GM13976 (cell line): ENCODE results near the gene BIRC5.
A peak's percentile ranks its signal among the peaks of the same experiment; 100 is the strongest.

Experiments used
- DNase-seq: peaks from one replicate; pipeline ENCODE4 v3.0.0; 2012; ENCODE audit warnings: low spot score
- in situ Hi-C: fragments of 300-500 bp; cut with MboI; formaldehyde crosslinking; loops from one replicate; pipeline ENCODE4 v1.12.0; 2022; ENCODE audit warnings: low sequenced_read_pairs, mixed read lengths, inconsistent platforms; ENCODE audit not compliant: unreplicated experiment
- TF ChIP-seq, protein P1 (sequence below): IDR thresholded peaks from 2 replicates; pipeline ENCODE4 v1.5.1; 2012; ENCODE audit warnings: borderline replicate concordance, mild to moderate bottlenecking; ENCODE audit not compliant: insufficient read depth; ENCODE audit errors: extremely low read depth, missing control alignments, control extremely low read depth

The BIRC5 gene

GRCh38 chr17:78240839-78241238 is 26.8 kb downstream of the BIRC5 start:
- no peak for DNase-seq
- TF ChIP-seq, protein P1, sequence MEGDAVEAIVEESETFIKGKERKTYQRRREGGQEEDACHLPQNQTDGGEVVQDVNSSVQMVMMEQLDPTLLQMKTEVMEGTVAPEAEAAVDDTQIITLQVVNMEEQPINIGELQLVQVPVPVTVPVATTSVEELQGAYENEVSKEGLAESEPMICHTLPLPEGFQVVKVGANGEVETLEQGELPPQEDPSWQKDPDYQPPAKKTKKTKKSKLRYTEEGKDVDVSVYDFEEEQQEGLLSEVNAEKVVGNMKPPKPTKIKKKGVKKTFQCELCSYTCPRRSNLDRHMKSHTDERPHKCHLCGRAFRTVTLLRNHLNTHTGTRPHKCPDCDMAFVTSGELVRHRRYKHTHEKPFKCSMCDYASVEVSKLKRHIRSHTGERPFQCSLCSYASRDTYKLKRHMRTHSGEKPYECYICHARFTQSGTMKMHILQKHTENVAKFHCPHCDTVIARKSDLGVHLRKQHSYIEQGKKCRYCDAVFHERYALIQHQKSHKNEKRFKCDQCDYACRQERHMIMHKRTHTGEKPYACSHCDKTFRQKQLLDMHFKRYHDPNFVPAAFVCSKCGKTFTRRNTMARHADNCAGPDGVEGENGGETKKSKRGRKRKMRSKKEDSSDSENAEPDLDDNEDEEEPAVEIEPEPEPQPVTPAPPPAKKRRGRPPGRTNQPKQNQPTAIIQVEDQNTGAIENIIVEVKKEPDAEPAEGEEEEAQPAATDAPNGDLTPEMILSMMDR: no peak
- in situ Hi-C loops: no loop called here

GRCh38 chr17:78241277-78242023 is 27.4 kb downstream of the BIRC5 start:
- peak; percentile 57 for DNase-seq
- in situ Hi-C loops: no loop called here

GRCh38 chr17:78242024-78242742 is 28.1 kb downstream of the BIRC5 start:
- TF ChIP-seq, protein P1: no peak
- in situ Hi-C loops: no loop called here
- DNase-seq: no peak

More at GRCh38 chr17:78241277-78242023, 27.4 kb downstream of the BIRC5 start:
- TF ChIP-seq, protein P1: no peak

- DNase-seq: no peak
- TF ChIP-seq, protein P1: no peak
- in situ Hi-C loops: no loop called here
Observed at GRCh38 chr17:78247304-78247703, 33.3 kb downstream of the BIRC5 start.

GRCh38 chr17:78248051-78248914 is 34.2 kb downstream of the BIRC5 start:
- TF ChIP-seq, protein P1: no peak
- no peak for DNase-seq
- in situ Hi-C loops: no loop called here
